ENCODE measurements around the gene P2RY8. TPM values are rescaled to one million over a fixed set of nuclear protein-coding genes. Genes with fewer than 3 reads are reported as not detected.

Gene P2RY8
- total RNA-seq, 1 experiment from 2014 or later: 0.44 TPM

- CTCF ChIA-PET: no interaction called here
These were observed 34.7 kb downstream of the P2RY8 start for GRCh38 chrX:1502241-1502640.

More at GRCh38 chrX:1502241-1502640, 34.7 kb downstream of the P2RY8 start:
- ChIA-PET POLR2A (no interaction called here), RAD21 (ENCODE audit: low non-redundant PET in 1 of 2, low total read pairs in 2 of 2, uncharacterized antibody in 2 of 2, unreplicated experiment in 2 of 2) (no interaction called here)
- Histone ChIP-seq H3K9me3 (ENCODE audit: control insufficient read depth in 1 of 2, insufficient read depth in 1 of 2, low read depth in 1 of 2, low read length in 2 of 2) (no peaks in the 10 kb centered on the region), H3K4me3 (replicated peaks in 1 of 2; ENCODE audit: low read depth in 1 of 2, low read length in 2 of 2) (no peak overlapping the region), H3K36me3 (ENCODE audit: control insufficient read depth in 1 of 2, insufficient read depth in 2 of 2, low read length in 2 of 2) (no peaks in the 10 kb centered on the region), H2AFZ (ENCODE audit: low read depth, low read length, poor library complexity, severe bottlenecking) (no peak overlapping the region), H3K4me1 (ENCODE audit: control insufficient read depth in 1 of 2, insufficient read depth in 2 of 2, low read length in 2 of 2) (no peaks in the 10 kb centered on the region), H3K9ac (ENCODE audit: low read length) (no peak overlapping the region), H3K27ac (ENCODE audit: low read depth, low read length) (no peak overlapping the region), H4K20me1 (ENCODE audit: insufficient read depth) (no peaks in the 10 kb centered on the region), H3K9me2 (ENCODE audit: insufficient read depth) (no peaks in the 10 kb centered on the region), H3K79me2 (ENCODE audit: insufficient read depth, low read length) (no peaks in the 10 kb centered on the region), H3K4me2 (ENCODE audit: low read length) (no peak overlapping the region), H3K27me3 (ENCODE audit: insufficient read depth, low read length) (no peaks in the 10 kb centered on the region)
- intact Hi-C loops (cut with micrococcal nuclease): no loop called here
- DNase-seq (ENCODE audit: low read depth, low spot score) (no peak), ATAC-seq (no peak)
- TF ChIP-seq JUND (IDR thresholded peaks at IDR 0.05) (no peak), EZH2phosphoT487 (IDR thresholded peaks at IDR 0.05; ENCODE audit: borderline replicate concordance) (no peak), MAX (IDR thresholded peaks at IDR 0.05) (no peak), ZBTB33 (IDR thresholded peaks at IDR 0.05; ENCODE audit: extremely low read depth, insufficient replicate concordance, low read length) (no peak), YY1 (IDR thresholded peaks at IDR 0.05; ENCODE audit: extremely low read depth, insufficient replicate concordance, low read depth, low read length) (no peak), FOSL1 (IDR thresholded peaks at IDR 0.05; ENCODE audit: low read depth) (no peak), TCF7L2 (IDR thresholded peaks at IDR 0.05; ENCODE audit: borderline replicate concordance, extremely low read depth, insufficient read depth, insufficient read length) (no peak), POLR2A (IDR thresholded peaks at IDR 0.05; ENCODE audit: borderline replicate concordance, extremely low read depth, insufficient read depth, insufficient read length) (no peak), ZFX (IDR thresholded peaks at IDR 0.05) (no peak), ZNF274 (IDR thresholded peaks at IDR 0.05; ENCODE audit: low read depth, low read length) (no peak), CTCF (IDR thresholded peaks at IDR 0.05 in 2 of 3, conservative IDR thresholded peaks at IDR 0.05 in 1 of 3; ENCODE audit: borderline replicate concordance in 1 of 3, insufficient read depth in 1 of 3, low read depth in 2 of 3, low read length in 2 of 3) (no peak)
- BruUV-seq (replicated peaks): no TSS peak

All from HCT116 (cell line).